ENCODE results near the gene SLC22A17. TPM values are rescaled to one million over a fixed set of nuclear protein-coding genes. Genes with fewer than 3 reads are reported as not detected.

Gene SLC22A17
- total and polyA plus RNA-seq, 2 of the 13 experiments (the other 11 are each of a cell fraction or from before 2014, with no cell fraction given): 0.95 to 1.1 TPM

- TF ChIP-seq MAZ (IDR thresholded peaks at IDR 0.05; ENCODE audit: borderline replicate concordance, low read depth, low read length) (peak; percentile 5; the same call in 1 of the 2 replicates), MAZ (CRISPR knock-in tag; IDR thresholded peaks at IDR 0.05; ENCODE audit: low read depth) (no peak), ZNF232 (CRISPR knock-in tag; IDR thresholded peaks at IDR 0.05; ENCODE audit: borderline replicate concordance) (peak; percentile 92), PLRG1 (conservative IDR thresholded peaks at IDR 0.05) (no peak), ZC3H13 (CRISPR knock-in tag; IDR thresholded peaks at IDR 0.05) (peak; percentile 89), PRDM15 (CRISPR knock-in tag; IDR thresholded peaks at IDR 0.05) (peak; percentile 59), ZNF260 (CRISPR knock-in tag; IDR thresholded peaks at IDR 0.05; ENCODE audit: borderline replicate concordance, low read depth) (no peak), XBP1 (CRISPR knock-in tag; IDR thresholded peaks at IDR 0.05) (peak; percentile 28; the same call in 1 of the 2 replicates), FOXP4 (CRISPR knock-in tag; IDR thresholded peaks at IDR 0.05) (peak; percentile 18; the same call in 1 of the 2 replicates), ZMYM4 (CRISPR knock-in tag; IDR thresholded peaks at IDR 0.05) (peak; percentile 47), HOXA5 (CRISPR knock-in tag; IDR thresholded peaks at IDR 0.05) (peak; percentile 69; the same call in 1 of the 2 replicates), IRF9 (CRISPR knock-in tag; IDR thresholded peaks at IDR 0.05; ENCODE audit: borderline replicate concordance) (no peak), ZNF142 (CRISPR knock-in tag; IDR thresholded peaks at IDR 0.05) (peak; percentile 71; the same call in 1 of the 2 replicates), THAP11 (CRISPR knock-in tag; IDR thresholded peaks at IDR 0.05) (no peak)
These were observed 30.8 kb downstream of the SLC22A17 start (continued) for GRCh38 chr14:23321572-23322547.
